Spinal cord (tissue), 10 donors: ENCODE results near the gene CAPZA1. TPM values are rescaled to one million over a fixed set of nuclear protein-coding genes. Genes with fewer than 3 reads are reported as not detected.
"Not testable (repeated sequence)": the region's sequence is repeated elsewhere in the genome, so short reads cannot be mapped to it uniquely, and the experiment has no call there.

Experiments
- DNase-seq, 6 donors: peaks; one replicate each; pipeline versions ENCODE4 v3.0.0 to v3.0.0-alpha.2; 2013 to 2015; ENCODE audit warnings: low spot score in 6 of 6, low read depth in 4 of 6
- H3K27ac ChIP-seq: one replicate; pipeline ENCODE4 v1.5.1; 2013; ENCODE audit warnings: low read depth, low read length, control low read depth
- H3K27me3 ChIP-seq: one replicate; pipeline ENCODE4 v1.6.1; 2013; ENCODE audit warnings: low read length; ENCODE audit not compliant: control insufficient read depth, insufficient read depth
- H3K36me3 ChIP-seq: one replicate; pipeline ENCODE4 v1.6.1; 2013; ENCODE audit warnings: low read length; ENCODE audit not compliant: control insufficient read depth, insufficient read depth
- H3K4me1 ChIP-seq: one replicate; pipeline ENCODE4 v1.6.1; 2013; ENCODE audit warnings: low read length; ENCODE audit not compliant: control insufficient read depth, insufficient read depth
- H3K4me3 ChIP-seq: one replicate; pipeline ENCODE4 v1.5.1; 2013; ENCODE audit warnings: low read depth, low read length, control low read depth
- H3K9me3 ChIP-seq: one replicate; pipeline ENCODE4 v1.6.1; 2013; ENCODE audit warnings: low read length; ENCODE audit not compliant: control insufficient read depth, insufficient read depth
- WGBS: methylation state at CpG from one replicate; pipeline ENCODE4 v1.1.5; 2013; ENCODE audit warnings: missing lambda C conversion rate; ENCODE audit not compliant: insufficient coverage; 5-methylcytosine and 5-hydroxymethylcytosine counted together
- polyA plus RNA-seq, 2 donors: library from polyadenylated mRNA; unstranded; fragments of 120-200 nt; gene quantifications; one replicate each; pipeline ENCODE4 v1.2.1, GENCODE V29; 2013; ENCODE audit not compliant: insufficient read length in 2 of 2
- total RNA-seq, 2 donors: library from RNA; depleted of rRNA in 1 of 2; stranded (reverse); fragments of 120-200 nt in 1 of 2; fragments of >200 nt in 1 of 2; gene quantifications; one replicate each; pipeline versions ENCODE4 v1.2.3 to v1.2.4, GENCODE V29; 2013 to 2014
- donor health status: healthy.

CAPZA1 gene
- total and polyA plus RNA-seq, 4 donors = 76.4 to 148 (median 98.1) TPM

DNA sequence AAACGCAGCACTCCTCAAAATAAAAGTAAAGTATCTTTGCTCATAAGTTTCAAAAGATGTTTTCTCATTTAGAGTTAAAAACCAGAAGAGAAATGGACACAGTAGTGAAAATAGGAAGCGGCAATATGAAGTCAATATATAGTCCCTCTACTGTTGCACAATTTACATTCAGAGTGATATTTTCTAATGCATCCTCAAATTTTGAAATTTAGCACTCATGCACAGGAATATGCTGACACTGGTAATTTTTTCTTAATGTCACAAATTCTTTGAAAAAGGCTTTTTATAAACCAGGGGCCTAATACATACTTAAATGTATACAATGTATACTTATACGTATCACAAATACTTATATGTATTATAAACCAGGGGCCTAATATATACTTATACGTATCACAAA is 20.2 kb upstream of the CAPZA1 start:
- WGBS = no CpG with 5 or more reads among the region's 4 CpGs
- Histone ChIP-seq H3K4me1 (no peaks in the 10 kb centered on the region), H3K9me3 (no peaks in the 10 kb centered on the region), H3K4me3 (no peak overlapping the region), H3K27me3 (no peaks in the 10 kb centered on the region), H3K36me3 (peaks cover 25% of the 10 kb centered on the region), H3K27ac (no peak overlapping the region)
- no peak for DNase-seq

- H3K9me3 ChIP-seq = no peaks in the 10 kb centered on the region
- no peak overlapping the region for H3K27ac ChIP-seq
- H3K4me3 ChIP-seq = no peak overlapping the region
- no peaks in the 10 kb centered on the region for H3K4me1 ChIP-seq
- peaks cover 39% of the 10 kb centered on the region for H3K36me3 ChIP-seq
- H3K27me3 ChIP-seq = no peaks in the 10 kb centered on the region
- DNase-seq = no peak
- no CpG with 5 or more reads among the region's 2 CpGs for WGBS
Measured at GRCh38 chr1:112603012-112603411, 16.6 kb upstream of the CAPZA1 start.

DNA sequence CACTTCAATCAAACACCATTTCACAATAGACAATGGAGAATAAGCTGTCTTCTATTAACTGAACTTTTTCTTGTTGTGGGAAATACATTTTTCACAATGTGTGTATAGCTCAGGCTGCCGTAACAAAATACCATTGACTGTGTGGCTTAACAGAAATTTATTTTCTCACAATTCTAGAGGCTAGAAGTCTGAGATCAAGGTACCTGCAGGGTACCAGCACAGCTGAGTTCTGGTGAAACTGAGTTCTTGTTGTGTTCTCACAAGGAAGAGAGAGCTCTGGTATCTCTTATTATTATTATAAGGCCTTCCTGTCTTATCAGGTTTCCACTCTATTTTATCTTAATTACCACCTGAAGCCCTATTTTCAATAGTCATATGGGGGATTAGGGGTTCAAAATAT is 16.1 kb upstream of the CAPZA1 start:
- peaks cover 41% of the 10 kb centered on the region for H3K36me3 ChIP-seq
- no peaks in the 10 kb centered on the region for H3K4me1 ChIP-seq
- no peaks in the 10 kb centered on the region for H3K9me3 ChIP-seq
- no peak for DNase-seq
- no peak overlapping the region for H3K27ac ChIP-seq
- H3K4me3 ChIP-seq = no peak overlapping the region
- WGBS = no CpG with 5 or more reads among the region's 1 CpG
- no peaks in the 10 kb centered on the region for H3K27me3 ChIP-seq

GRCh38 chr1:112605633-112606327 is 13.9 kb upstream of the CAPZA1 start:
- no peak overlapping the region for H3K27ac ChIP-seq
- H3K27me3 ChIP-seq = no peaks in the 10 kb centered on the region
- no peaks in the 10 kb centered on the region for H3K4me1 ChIP-seq
- no peak for DNase-seq
- no peak overlapping the region for H3K4me3 ChIP-seq
- 100% methylated on average over 2 of the region's 4 CpGs for WGBS
- peaks cover 48% of the 10 kb centered on the region for H3K36me3 ChIP-seq
- no peaks in the 10 kb centered on the region for H3K9me3 ChIP-seq

DNA sequence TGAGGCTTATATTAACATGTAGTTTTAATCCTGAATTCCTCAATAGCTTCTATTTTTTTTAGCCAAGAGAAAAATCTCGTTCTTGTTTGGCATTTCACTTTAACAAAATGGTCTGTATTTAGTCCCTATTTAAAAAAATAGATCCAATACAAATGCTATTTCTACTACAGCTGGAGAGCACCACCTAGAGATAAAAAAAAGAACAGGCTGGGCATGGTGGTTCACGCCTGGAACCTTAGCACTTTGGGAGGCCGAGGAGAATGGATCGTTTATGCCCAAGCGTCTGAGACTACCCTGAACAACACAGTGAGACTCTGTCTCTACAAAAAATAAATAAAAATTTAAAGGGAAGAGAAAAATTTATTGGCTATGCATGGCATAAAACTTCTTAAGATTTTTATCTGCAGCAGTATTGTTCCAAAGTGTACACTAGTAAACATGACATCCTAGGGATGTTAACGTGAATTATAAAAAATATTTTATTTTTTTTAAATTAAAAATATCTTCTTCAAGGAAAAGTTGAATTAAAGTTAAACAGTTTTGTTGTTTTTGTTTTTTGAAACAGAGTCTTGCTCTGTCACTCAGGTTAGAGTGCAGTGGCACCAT is 5.1 kb upstream of the CAPZA1 start:
- H3K36me3 ChIP-seq = peaks cover 23% of the 10 kb centered on the region
- H3K4me3 ChIP-seq = no peak overlapping the region
- peak in 2 of 6 donors; percentile 35 to 50 for DNase-seq
- H3K27me3 ChIP-seq = no peaks in the 10 kb centered on the region
- no peaks in the 10 kb centered on the region for H3K9me3 ChIP-seq
- no peaks in the 10 kb centered on the region for H3K4me1 ChIP-seq
- no peak overlapping the region for H3K27ac ChIP-seq
- 79% methylated on average over 2 of the region's 6 CpGs for WGBS

GRCh38 chr1:112618114-112618720 is 1.4 kb upstream of the CAPZA1 start:
- H3K4me1 ChIP-seq = peaks cover 10% of the 10 kb centered on the region
- H3K4me3 ChIP-seq = peak overlapping the region; percentile 100
- peak overlapping the region; percentile 99 for H3K27ac ChIP-seq
- no peaks in the 10 kb centered on the region for H3K27me3 ChIP-seq
- DNase-seq = peak in 3 of 6 donors; percentile 3 to 27 (median 10)
- no peaks in the 10 kb centered on the region for H3K9me3 ChIP-seq
- WGBS = 3% methylated on average over 6 of the region's 12 CpGs
- H3K36me3 ChIP-seq = peaks cover 13% of the 10 kb centered on the region

- H3K9me3 ChIP-seq = no peaks in the 10 kb centered on the region
- H3K27ac ChIP-seq = peak within 1 kb of the TSS; percentile 99
- peaks cover 9% of the 10 kb centered on the region for H3K36me3 ChIP-seq
- peak within 1 kb of the TSS; percentile 100 for H3K4me3 ChIP-seq
- no peaks in the 10 kb centered on the region for H3K27me3 ChIP-seq
- DNase-seq = peak; percentile 70 to 96 (median 84)
- peaks cover 10% of the 10 kb centered on the region for H3K4me1 ChIP-seq
- under 1% methylated on average over 46 of the region's 48 CpGs for WGBS
Measured at GRCh38 chr1:112618721-112619517, 713 bp upstream of the CAPZA1 start, which contains the start of gene ST7L. Gene ST7L, minus strand, starts transcription at chr1:112619141. Its CDS starts 28 bp downstream, at chr1:112619113.

DNA sequence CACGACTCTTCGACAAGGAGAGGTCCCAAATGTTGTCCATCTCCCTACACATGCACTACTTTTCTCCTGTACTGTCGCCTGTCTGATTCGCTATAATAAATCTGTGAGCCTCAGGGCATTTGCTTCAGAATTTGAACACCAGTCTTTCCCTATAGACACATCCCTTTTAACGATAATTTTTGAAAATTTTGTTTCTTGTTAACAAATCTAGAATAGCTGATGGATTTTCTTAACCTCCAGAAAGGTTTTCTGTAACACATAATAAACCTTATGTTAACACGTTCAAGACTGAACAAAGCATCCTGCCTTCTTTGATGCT is 704 bp downstream of the CAPZA1 start:
- Histone ChIP-seq H3K27me3 (no peaks in the 10 kb centered on the region), H3K4me3 (peak overlapping the region; percentile 100), H3K4me1 (peaks cover 10% of the 10 kb centered on the region), H3K36me3 (peaks cover 5% of the 10 kb centered on the region), H3K27ac (peak overlapping the region; percentile 99), H3K9me3 (no peaks in the 10 kb centered on the region)
- DNase-seq = no peak
- 0% methylated on average over 3 of the region's 6 CpGs for WGBS

GRCh38 chr1:112624493-112624892 is 4.9 kb downstream of the CAPZA1 start:
- not testable (repeated sequence) for H3K4me1 ChIP-seq, H3K9me3 ChIP-seq, H3K27ac ChIP-seq, H3K4me3 ChIP-seq, DNase-seq, H3K27me3 ChIP-seq, H3K36me3 ChIP-seq
- WGBS = no CpG with 5 or more reads among the region's 5 CpGs
